HCEC 1CT (cell line): ENCODE measurements around the gene ZFY.

ENCODE experiments used
- DNase-seq: peaks from one replicate; pipeline ENCODE4 v3.0.0-alpha.2; 2017

The ZFY gene

GRCh38 chrY:2934861-2935715 lies at the start of gene ZFY:
ZFY (plus strand) TSS chrY:2935381; CDS start chrY:2953937, 18,556 bp downstream.
- peak; percentile 47 for DNase-seq

DNA sequence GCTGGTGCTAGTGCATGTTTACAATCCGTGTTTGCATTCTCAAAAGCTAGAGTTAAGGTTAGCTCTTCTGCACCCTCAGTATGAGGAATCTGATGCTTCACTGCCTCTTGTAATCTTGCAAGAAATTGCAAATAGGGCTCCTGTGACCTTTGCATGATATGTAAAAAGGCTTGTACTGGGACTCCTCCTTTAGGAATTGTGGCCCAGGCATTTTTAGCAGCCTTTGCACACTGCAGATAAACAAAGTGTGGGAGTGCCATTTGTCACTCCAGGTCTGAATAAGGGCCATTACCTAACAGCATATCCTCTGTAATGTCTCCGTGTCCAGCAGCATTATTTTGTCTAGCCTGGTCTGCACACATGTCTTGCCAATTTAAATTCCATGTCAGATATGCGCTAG lies 49.3 kb upstream of the ZFY start:
- DNase-seq, result no peak

- peak; percentile 68 for DNase-seq
These were observed 47.8 kb upstream of the ZFY start for GRCh38 chrY:2887386-2887785.

DNA sequence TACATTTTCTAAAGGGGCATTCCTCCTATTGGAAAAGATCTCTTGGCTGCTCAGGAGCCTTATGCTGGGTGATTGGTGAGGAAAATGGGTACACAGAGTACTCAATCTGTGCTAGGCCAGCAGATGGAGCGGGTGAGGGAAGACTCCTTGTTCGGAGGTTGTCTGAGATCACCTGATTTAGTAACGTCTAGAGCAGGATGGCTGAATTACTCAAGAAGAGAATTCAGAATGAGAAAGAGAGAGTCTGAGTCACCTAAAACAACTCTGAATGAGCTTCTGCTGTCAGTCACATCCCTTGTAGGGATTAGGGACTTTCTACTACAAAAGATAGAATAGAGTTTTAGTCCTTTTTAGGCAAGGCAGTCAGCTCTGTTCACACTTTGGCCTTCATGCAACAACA lies 47.2 kb upstream of the ZFY start:
- peak; percentile 64 for DNase-seq

DNA sequence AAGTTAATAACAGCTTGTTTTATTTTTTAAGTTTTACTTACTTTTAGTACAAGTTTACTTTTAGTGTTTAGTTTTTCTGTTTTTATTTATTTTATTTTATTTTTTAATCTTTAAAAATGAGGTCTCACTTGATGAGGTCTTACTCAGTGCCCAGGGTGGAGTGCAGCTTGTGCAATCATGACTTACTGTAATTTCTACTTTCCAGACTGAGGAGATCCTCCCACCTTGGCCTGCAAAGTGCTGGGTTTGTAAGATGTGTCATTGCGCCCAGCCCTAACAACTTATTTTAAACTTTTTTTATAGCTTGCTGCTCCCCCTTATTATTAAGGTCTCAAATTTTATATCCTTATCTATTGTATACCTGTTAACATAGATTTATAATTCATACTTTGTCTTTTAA lies 41.7 kb upstream of the ZFY start:
- no peak for DNase-seq

- no peak for DNase-seq
These were observed 39.1 kb upstream of the ZFY start for GRCh38 chrY:2896050-2896449.

DNA sequence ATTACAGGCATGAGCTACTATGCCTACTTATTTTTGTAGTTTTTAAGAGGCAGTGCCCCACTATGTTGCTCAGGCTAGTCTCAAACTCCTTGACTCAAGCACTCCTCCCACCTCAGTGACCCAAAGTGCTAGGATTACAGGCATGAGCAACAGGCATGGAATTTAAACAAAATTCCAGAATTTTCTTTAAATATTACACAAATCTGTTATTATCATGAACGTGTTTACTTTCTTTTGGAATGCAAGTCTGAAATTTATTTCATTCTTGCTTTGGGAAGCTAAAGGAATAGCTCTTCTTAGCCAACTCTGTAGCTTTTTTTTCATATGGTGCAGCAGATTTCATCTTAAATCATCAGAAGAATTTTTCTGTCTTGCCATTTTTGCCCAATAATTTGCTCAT lies 27.8 kb upstream of the ZFY start:
- DNase-seq, result peak; percentile 63

GRCh38 chrY:2913066-2913815 lies 21.9 kb upstream of the ZFY start:
- DNase-seq, result peak; percentile 54

DNA sequence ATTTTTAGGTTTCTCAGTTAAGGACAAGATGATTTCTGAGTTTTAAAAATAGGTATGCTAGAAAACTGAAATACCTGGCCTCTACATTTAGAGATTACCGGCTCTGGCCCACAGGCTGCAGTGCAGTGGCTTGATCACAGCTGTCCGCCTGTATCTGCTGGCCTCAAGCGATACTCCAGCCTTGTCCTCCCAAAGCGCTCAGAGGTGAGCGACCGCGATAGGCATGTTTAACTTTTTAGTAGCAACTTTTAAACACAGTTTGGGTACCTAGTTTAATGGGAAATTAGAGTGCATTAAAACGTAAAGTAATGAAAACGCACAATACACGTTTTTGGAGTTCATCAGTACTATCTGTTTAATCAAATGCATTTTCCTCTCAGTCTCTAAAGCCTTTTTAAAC lies 1.1 kb upstream of the ZFY start:
- peak; percentile 1 for DNase-seq

- peak; percentile 85 for DNase-seq
These were observed 695 bp downstream of the ZFY start for GRCh38 chrY:2935716-2936435.

DNA sequence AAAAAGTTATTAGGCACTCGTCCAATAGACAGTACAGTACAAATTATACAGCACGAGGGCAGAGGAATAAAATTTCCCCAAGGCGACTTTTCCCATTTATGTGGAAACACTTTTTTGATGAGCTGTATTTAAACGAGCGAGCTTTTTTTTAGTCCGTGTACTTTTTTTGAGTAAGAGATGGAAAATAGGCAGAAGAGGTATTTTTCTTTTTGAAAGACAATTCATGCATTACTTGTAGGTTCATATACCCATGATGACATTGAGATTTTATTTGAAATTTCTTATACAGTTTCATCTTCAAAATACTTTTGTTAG lies 1.2 kb downstream of the ZFY start:
- DNase-seq, result no peak

- DNase-seq, result no peak
These were observed 2.0 kb downstream of the ZFY start for GRCh38 chrY:2937149-2937548.

DNA sequence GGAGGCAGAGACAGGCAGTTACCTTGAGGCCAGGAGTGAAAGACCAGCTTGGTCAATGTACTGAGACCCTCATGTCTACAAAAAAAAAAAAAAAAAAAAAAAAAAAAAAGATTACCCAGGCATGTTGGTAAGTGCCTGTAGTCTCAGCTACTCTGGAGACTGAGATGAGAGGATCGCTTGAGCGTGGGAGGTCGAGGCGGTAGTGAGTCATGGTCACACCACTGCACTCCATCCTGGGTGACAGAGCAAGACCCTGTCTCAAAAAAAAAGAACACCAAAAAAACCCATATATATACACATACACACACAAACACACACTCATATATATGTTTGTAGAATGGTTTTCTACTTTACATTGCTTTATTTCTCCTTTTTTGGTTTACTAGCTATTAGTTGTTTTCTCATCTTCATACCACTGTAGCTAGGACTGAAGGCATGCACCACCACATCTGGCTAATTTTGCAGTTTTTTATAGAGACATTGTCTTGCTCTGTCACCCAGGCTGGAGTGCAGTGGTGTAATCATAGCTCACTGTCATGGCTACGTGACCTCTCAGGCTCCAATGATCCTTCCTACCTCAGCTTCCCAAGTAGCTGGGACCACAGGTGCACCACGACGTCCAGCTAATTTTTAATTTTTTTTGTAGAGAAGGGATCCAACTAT lies 14.5 kb downstream of the ZFY start:
- DNase-seq, result no peak

GRCh38 chrY:2950655-2951054 lies 15.5 kb downstream of the ZFY start:
- DNase-seq, result no peak

- DNase-seq, result no peak
These were observed 17.7 kb downstream of the ZFY start for GRCh38 chrY:2952912-2953311.

- DNase-seq, result no peak
These were observed 19.6 kb downstream of the ZFY start for GRCh38 chrY:2954735-2955134.

GRCh38 chrY:2955561-2955960 lies 20.4 kb downstream of the ZFY start:
- DNase-seq, result no peak

DNA sequence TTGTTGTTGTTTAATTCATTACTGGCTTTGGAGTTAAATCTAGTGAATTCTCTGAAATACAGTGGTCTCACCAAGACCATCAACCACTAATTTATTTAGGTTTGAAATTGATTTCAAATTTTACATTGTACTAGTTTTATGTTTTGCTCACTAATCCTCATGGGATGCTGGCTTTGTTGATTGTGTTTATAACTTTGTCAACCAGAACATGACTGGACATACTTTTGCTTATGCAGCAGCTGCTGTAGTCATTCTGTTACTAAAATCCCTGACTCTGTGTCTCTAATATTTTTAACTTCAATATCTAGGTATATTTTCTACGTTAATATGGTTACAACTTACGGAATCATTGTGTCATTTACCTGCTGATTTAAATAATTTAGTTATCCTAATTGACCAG lies 26.9 kb downstream of the ZFY start:
- DNase-seq, result no peak

- DNase-seq, result no peak
These were observed 29.6 kb downstream of the ZFY start for GRCh38 chrY:2964814-2965213.

DNA sequence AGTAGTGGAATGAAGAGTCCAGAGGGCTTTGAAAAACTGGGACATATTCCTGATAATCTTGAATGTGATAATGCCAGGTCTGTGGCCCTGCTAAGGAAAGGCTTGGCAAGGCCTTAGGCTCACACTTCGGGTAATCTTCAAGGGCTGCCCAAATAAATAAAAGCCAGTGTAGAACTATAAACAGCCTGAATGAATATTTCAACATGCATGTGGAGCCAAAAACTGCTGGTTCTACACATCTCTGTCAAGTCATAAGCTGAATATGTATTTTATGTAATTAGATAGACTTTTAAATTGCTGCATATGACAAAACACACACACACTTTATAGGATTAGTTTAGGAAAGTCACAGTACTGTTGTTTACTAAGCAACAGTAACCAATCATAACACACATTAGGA lies 30.4 kb downstream of the ZFY start:
- DNase-seq, result no peak

DNA sequence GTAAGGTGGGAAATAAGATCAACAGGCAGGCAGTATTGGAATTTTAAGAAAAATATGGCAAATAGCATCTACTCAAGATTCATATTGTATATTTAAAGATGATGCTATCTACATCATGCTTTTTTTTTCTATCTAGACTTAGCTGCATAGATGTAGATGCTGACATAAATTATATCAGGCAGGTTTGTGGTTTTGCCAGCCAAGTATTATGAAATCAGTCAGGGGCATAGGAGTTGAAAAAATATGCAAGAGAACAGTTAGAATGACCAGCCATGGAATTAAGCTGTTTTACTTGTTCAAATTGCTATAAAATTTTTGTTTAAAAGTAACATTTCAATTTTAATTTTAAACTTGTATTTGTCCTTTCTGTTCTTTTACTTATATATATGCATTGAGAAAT lies 34.4 kb downstream of the ZFY start:
- no peak for DNase-seq

DNA sequence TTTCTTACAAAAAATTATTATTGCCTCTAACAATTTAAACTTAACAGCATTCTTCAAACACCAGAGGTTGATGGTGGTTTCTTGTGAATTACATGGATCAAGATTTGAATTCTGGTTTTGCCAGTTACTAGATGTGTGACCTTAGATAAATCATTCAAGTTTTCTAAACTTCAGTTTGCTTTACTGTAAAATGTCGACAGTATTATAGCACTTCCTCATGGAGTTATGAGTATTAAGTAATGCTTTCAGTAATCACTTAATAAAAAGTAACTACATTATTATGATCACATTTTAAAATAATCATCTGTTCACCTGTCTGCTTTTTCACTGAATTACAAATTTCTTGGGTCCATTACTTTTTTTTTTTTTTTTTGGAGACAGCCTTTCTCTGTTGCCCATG lies 37.5 kb downstream of the ZFY start:
- no peak for DNase-seq

DNA sequence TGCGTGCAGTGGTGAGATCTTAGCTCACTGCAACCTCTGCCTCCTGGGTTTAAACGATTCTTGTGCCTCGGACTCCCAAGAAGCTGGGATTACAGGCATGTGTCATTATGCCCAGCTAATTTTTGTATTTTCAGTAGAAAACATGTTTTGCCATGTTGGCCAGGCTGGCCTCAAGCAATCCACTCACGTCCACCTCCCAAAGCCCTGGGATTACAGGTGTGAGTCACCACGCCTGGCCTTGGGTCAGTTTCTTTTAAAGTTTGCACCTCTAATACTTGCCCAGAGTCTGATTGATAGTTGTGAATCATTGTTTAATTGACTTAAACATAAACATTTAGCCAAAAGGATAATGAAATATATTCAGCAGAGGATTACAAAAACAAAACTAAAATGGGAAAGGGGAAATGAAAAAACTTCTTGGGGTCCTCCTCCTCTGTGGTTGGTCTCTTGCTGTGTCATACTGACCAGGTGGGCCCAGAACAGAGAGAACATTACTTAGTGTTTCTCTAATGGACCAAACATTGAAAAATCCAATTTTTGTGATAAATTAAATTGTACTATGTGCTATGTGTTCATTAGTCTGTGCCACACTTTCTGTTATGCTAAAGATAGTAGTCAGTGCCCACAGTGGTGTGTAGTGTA lies 38.0 kb downstream of the ZFY start:
- DNase-seq, result peak; percentile 34
